ENCODE results near the gene ZG16B. TPM values are rescaled to one million over a fixed set of nuclear protein-coding genes. Genes with fewer than 3 reads are reported as not detected.

ZG16B gene
- total RNA-seq, 1 experiment from 2014 or later: 0.34 TPM

- Histone ChIP-seq H3K4me1 (no peaks in the 10 kb centered on the region), H3K27me3 (replicated peaks; ENCODE audit: control insufficient read depth, insufficient read depth, low read length) (no peaks in the 10 kb centered on the region), H3K9me3 (no peaks in the 10 kb centered on the region), H3K4me3 (ENCODE audit: low read depth, low read length) (no peak overlapping the region), H3K36me3 (ENCODE audit: control insufficient read depth, insufficient read depth, low read length) (no peaks in the 10 kb centered on the region)
- no peak overlapping the region for H3K4me3 Mint-ChIP-seq (ENCODE audit: unreplicated experiment)
- no peaks in the 10 kb centered on the region for H3K9me3 Mint-ChIP-seq (ENCODE audit: unreplicated experiment)
- intact Hi-C loops (cut with micrococcal nuclease; ENCODE audit: unreplicated experiment): no loop called here
- no peaks in the 10 kb centered on the region for H3K36me3 Mint-ChIP-seq (ENCODE audit: insufficient read depth, unreplicated experiment)
- CTCF ChIA-PET: no interaction called here
- DNase-seq: no peak
- no peak overlapping the region for H3K27ac Mint-ChIP-seq (ENCODE audit: unreplicated experiment)
- POLR2A ChIA-PET: no interaction called here
- TF ChIP-seq, protein P1, sequence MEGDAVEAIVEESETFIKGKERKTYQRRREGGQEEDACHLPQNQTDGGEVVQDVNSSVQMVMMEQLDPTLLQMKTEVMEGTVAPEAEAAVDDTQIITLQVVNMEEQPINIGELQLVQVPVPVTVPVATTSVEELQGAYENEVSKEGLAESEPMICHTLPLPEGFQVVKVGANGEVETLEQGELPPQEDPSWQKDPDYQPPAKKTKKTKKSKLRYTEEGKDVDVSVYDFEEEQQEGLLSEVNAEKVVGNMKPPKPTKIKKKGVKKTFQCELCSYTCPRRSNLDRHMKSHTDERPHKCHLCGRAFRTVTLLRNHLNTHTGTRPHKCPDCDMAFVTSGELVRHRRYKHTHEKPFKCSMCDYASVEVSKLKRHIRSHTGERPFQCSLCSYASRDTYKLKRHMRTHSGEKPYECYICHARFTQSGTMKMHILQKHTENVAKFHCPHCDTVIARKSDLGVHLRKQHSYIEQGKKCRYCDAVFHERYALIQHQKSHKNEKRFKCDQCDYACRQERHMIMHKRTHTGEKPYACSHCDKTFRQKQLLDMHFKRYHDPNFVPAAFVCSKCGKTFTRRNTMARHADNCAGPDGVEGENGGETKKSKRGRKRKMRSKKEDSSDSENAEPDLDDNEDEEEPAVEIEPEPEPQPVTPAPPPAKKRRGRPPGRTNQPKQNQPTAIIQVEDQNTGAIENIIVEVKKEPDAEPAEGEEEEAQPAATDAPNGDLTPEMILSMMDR (IDR thresholded peaks at IDR 0.05; ENCODE audit: insufficient read depth in 1 of 2, low read depth in 1 of 2, low read length in 1 of 2, severe bottlenecking in 1 of 2, unreplicated experiment in 1 of 2): no peak
- no TSS peak for BruUV-seq (replicated peaks)
- peaks cover 4% of the 10 kb centered on the region for H3K4me1 Mint-ChIP-seq (ENCODE audit: low read depth, unreplicated experiment)
- H3K27me3 Mint-ChIP-seq (ENCODE audit: insufficient read depth, unreplicated experiment): no peaks in the 10 kb centered on the region
Observed at GRCh38 chr16:2826591-2827373, 3.3 kb upstream of the ZG16B start.

GRCh38 chr16:2827374-2827791, 2.7 kb upstream of the ZG16B start:
- Mint-ChIP-seq H3K4me3 (ENCODE audit: unreplicated experiment) (no peak overlapping the region), H3K27me3 (ENCODE audit: insufficient read depth, unreplicated experiment) (no peaks in the 10 kb centered on the region), H3K9me3 (ENCODE audit: unreplicated experiment) (no peaks in the 10 kb centered on the region), H3K4me1 (ENCODE audit: low read depth, unreplicated experiment) (peaks cover 4% of the 10 kb centered on the region), H3K36me3 (ENCODE audit: insufficient read depth, unreplicated experiment) (no peaks in the 10 kb centered on the region), H3K27ac (ENCODE audit: unreplicated experiment) (no peak overlapping the region)
- no TSS peak for BruUV-seq (replicated peaks)
- Histone ChIP-seq H3K36me3 (ENCODE audit: control insufficient read depth, insufficient read depth, low read length) (no peaks in the 10 kb centered on the region), H3K9me3 (no peaks in the 10 kb centered on the region), H3K4me1 (no peaks in the 10 kb centered on the region), H3K27me3 (replicated peaks; ENCODE audit: control insufficient read depth, insufficient read depth, low read length) (no peaks in the 10 kb centered on the region), H3K4me3 (ENCODE audit: low read depth, low read length) (no peak overlapping the region)
- no peak for DNase-seq
- POLR2A ChIA-PET: no interaction called here
- CTCF ChIA-PET: no interaction called here
- TF ChIP-seq, protein P1 (IDR thresholded peaks at IDR 0.05; ENCODE audit: insufficient read depth in 1 of 2, low read depth in 1 of 2, low read length in 1 of 2, severe bottlenecking in 1 of 2, unreplicated experiment in 1 of 2): no peak
- intact Hi-C loops (cut with micrococcal nuclease; ENCODE audit: unreplicated experiment): no loop called here

DNA sequence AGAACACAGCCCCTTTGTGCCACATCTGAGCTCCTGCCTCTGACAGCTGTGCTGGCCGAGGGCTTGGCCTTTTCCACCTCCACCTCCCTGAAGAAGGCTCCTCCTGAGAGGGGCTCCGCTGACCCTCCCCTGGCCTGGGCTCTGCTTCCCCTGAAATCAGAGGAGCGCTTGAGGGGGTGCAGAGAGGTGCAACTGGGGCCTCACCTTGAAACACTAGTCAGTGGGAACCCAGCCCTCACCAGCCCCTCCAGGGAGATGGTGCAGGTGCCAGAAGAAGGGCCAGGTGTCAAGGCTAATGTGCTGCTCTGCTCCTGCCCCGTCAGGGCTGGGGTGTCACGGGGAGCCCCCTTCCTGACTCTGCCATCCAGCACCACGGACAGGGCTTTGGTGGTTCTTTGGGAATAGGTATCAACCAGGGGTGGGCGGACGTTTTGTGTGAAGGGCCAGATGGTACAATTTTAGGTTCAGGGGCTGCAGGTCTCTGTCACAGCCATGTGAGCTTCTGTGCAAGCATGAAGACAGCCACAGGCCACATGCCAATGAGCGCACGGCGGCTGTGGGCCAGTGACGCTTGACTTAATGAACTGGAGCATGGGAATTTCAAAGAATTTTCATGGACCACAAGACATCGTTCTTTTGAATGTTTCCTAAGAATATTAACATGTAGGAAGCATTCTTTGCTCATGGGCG, 2.1 kb upstream of the ZG16B start:
- no peak for DNase-seq
- Mint-ChIP-seq H3K36me3 (ENCODE audit: insufficient read depth, unreplicated experiment) (no peaks in the 10 kb centered on the region), H3K4me1 (ENCODE audit: low read depth, unreplicated experiment) (peaks cover 4% of the 10 kb centered on the region), H3K4me3 (ENCODE audit: unreplicated experiment) (no peak overlapping the region), H3K27me3 (ENCODE audit: insufficient read depth, unreplicated experiment) (no peaks in the 10 kb centered on the region), H3K27ac (ENCODE audit: unreplicated experiment) (no peak overlapping the region), H3K9me3 (ENCODE audit: unreplicated experiment) (no peaks in the 10 kb centered on the region)
- POLR2A ChIA-PET: no interaction called here
- no peaks in the 10 kb centered on the region for H3K36me3 ChIP-seq (ENCODE audit: control insufficient read depth, insufficient read depth, low read length)
- no peaks in the 10 kb centered on the region for H3K4me1 ChIP-seq
- no peak overlapping the region for H3K4me3 ChIP-seq (ENCODE audit: low read depth, low read length)
- CTCF ChIA-PET: no interaction called here
- intact Hi-C loops (cut with micrococcal nuclease; ENCODE audit: unreplicated experiment): no loop called here
- BruUV-seq (replicated peaks): no TSS peak
- TF ChIP-seq, protein P1 (IDR thresholded peaks at IDR 0.05; ENCODE audit: insufficient read depth in 1 of 2, low read depth in 1 of 2, low read length in 1 of 2, severe bottlenecking in 1 of 2, unreplicated experiment in 1 of 2): no peak
- H3K9me3 ChIP-seq: no peaks in the 10 kb centered on the region
- no peaks in the 10 kb centered on the region for H3K27me3 ChIP-seq (replicated peaks; ENCODE audit: control insufficient read depth, insufficient read depth, low read length)
